Measurements from ENCODE around the gene INTS6L. TPM values are rescaled to one million over a fixed set of nuclear protein-coding genes. Genes with fewer than 3 reads are reported as not detected.
"Not testable (repeated sequence)": the region's sequence is repeated elsewhere in the genome, so short reads cannot be mapped to it uniquely, and the experiment has no call there.

Gene INTS6L
- total and polyA plus RNA-seq, 2 experiments from 2014 or later: 8.1 to 12.3 TPM

DNA sequence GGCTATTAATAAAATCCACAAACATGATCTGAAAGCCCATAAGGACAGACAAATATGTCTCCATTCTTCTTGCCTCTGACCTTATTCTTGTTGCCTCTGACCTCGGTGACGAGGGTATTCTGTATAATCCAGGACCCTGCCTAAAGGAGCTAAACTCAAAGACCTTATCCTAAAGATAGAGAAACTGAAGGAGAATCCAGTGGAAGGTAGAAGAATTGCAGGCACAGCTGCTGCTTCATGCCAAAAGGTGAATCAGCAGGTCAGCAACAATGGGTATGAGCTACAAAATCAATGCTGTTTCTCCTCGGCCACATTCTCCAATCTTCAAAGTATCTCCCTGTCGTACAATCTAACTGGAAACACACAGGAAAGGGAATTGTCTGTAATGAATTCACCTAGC is 71.4 kb downstream of the INTS6L start:
- H3K4me3 ChIP-seq: no peak overlapping the region
- WGBS (ENCODE audit: low lambda C conversion rate, missing lambda C conversion rate): 72% methylated on average over 4 of the region's 4 CpGs
- no peak for DNase-seq (ENCODE audit: low spot score)
- H3K27me3 ChIP-seq: no peaks in the 10 kb centered on the region
- H4K20me1 ChIP-seq (ENCODE audit: insufficient read depth, poor library complexity, severe bottlenecking): no peaks in the 10 kb centered on the region
- no peaks in the 10 kb centered on the region for H3K4me1 ChIP-seq (ENCODE audit: insufficient read depth)
- H2AFZ ChIP-seq: no peak overlapping the region
- H3K27ac ChIP-seq: no peak overlapping the region
- H3K4me2 ChIP-seq: no peak overlapping the region
- no peaks in the 10 kb centered on the region for H3K9me3 ChIP-seq (ENCODE audit: low read depth)
- no peaks in the 10 kb centered on the region for H3K79me2 ChIP-seq
- no peaks in the 10 kb centered on the region for H3K36me3 ChIP-seq (replicated peaks; ENCODE audit: insufficient read depth, low read depth)
- TF ChIP-seq, protein P1, sequence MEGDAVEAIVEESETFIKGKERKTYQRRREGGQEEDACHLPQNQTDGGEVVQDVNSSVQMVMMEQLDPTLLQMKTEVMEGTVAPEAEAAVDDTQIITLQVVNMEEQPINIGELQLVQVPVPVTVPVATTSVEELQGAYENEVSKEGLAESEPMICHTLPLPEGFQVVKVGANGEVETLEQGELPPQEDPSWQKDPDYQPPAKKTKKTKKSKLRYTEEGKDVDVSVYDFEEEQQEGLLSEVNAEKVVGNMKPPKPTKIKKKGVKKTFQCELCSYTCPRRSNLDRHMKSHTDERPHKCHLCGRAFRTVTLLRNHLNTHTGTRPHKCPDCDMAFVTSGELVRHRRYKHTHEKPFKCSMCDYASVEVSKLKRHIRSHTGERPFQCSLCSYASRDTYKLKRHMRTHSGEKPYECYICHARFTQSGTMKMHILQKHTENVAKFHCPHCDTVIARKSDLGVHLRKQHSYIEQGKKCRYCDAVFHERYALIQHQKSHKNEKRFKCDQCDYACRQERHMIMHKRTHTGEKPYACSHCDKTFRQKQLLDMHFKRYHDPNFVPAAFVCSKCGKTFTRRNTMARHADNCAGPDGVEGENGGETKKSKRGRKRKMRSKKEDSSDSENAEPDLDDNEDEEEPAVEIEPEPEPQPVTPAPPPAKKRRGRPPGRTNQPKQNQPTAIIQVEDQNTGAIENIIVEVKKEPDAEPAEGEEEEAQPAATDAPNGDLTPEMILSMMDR (IDR thresholded peaks at IDR 0.05; ENCODE audit: poor library complexity): no peak
- TF ChIP-seq EZH2 (IDR thresholded peaks at IDR 0.05; ENCODE audit: borderline replicate concordance) (no peak), EZH2phosphoT487 (IDR thresholded peaks at IDR 0.05; ENCODE audit: low read depth, severe bottlenecking, unreplicated experiment) (no peak)
- H3K9me2 ChIP-seq (replicated peaks; ENCODE audit: insufficient read depth): no peaks in the 10 kb centered on the region

DNA sequence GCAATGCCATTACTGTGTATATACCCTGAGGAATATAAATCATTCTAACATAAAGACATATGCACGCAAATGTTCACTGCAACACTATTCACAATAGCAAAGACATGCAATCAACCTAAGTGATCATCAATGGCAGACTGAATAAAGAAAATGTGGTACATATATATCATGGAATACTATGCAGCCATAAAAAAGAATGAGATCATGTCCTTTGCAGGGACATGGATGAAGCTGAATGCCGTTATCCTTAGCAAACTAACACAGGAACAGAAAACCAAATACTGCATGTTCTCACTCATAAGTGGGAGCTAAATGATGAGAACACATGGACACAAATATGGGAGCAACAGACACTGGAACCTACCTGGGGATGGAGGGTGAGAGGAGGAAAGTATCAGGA is 73.6 kb downstream of the INTS6L start:
- H3K9me2 ChIP-seq (replicated peaks; ENCODE audit: insufficient read depth); H3K4me3 ChIP-seq; H3K27ac ChIP-seq; H2AFZ ChIP-seq; H3K4me2 ChIP-seq; H3K36me3 ChIP-seq (replicated peaks; ENCODE audit: insufficient read depth, low read depth); DNase-seq (ENCODE audit: low spot score); H4K20me1 ChIP-seq (ENCODE audit: insufficient read depth, poor library complexity, severe bottlenecking); H3K27me3 ChIP-seq; H3K9me3 ChIP-seq (ENCODE audit: low read depth); H3K4me1 ChIP-seq (ENCODE audit: insufficient read depth); H3K79me2 ChIP-seq: not testable (repeated sequence)
- 87% methylated on average over 2 of the region's 2 CpGs for WGBS (ENCODE audit: low lambda C conversion rate, missing lambda C conversion rate)

DNA sequence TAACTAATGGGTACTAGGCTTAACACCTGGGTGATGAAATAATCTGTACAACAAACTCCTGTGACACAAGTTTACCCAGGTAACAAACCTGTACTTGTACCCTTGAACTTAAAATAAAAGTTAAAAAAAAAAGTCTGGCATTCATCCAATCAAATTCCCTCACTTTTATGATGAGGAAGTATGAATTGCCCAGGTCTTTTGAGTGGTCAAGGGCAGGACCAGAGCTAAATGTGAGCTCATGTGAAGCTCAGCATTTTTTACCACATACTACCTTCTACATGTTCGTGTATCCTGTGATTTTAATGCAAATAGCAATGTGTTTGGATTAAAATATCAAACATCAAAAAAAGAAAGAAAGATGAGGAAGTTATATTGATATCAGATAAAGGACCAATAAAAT is 74.0 kb downstream of the INTS6L start:
- H3K27me3 ChIP-seq; H3K36me3 ChIP-seq (replicated peaks; ENCODE audit: insufficient read depth, low read depth); H3K9me3 ChIP-seq (ENCODE audit: low read depth); H3K4me2 ChIP-seq; H3K4me1 ChIP-seq (ENCODE audit: insufficient read depth); H3K9me2 ChIP-seq (replicated peaks; ENCODE audit: insufficient read depth); DNase-seq (ENCODE audit: low spot score); H4K20me1 ChIP-seq (ENCODE audit: insufficient read depth, poor library complexity, severe bottlenecking); H3K4me3 ChIP-seq; H3K27ac ChIP-seq; H2AFZ ChIP-seq; H3K79me2 ChIP-seq: not testable (repeated sequence)
- 64% methylated on average over 1 of the region's 1 CpG for WGBS (ENCODE audit: low lambda C conversion rate, missing lambda C conversion rate)

DNA sequence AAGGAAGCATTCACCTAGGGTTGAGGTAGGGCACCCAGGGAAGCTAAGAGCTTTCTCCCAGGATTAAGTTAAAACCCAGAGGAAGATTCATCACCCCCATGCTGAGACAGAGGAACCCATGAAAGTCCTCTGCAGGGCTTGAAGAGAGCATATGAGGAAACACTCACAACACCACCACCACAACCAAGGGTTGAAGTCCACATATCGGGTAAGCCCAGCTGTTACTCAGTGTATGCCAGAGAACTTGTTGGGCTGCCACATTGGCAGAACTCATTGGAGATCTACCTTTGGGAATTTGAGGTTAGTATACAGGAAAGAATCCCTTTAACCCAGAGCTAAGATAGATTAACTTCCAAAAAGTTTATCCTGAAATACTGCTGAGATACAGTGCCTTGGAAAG is 75.1 kb downstream of the INTS6L start:
- no peak overlapping the region for H3K4me3 ChIP-seq
- no peaks in the 10 kb centered on the region for H3K4me1 ChIP-seq (ENCODE audit: insufficient read depth)
- no peaks in the 10 kb centered on the region for H3K27me3 ChIP-seq
- TF ChIP-seq EZH2 (IDR thresholded peaks at IDR 0.05; ENCODE audit: borderline replicate concordance): no peak
- TF ChIP-seq, protein P1 (IDR thresholded peaks at IDR 0.05; ENCODE audit: poor library complexity): no peak
- no peak for TF ChIP-seq EZH2phosphoT487 (IDR thresholded peaks at IDR 0.05; ENCODE audit: low read depth, severe bottlenecking, unreplicated experiment)
- H2AFZ ChIP-seq: no peak overlapping the region
- no peak overlapping the region for H3K27ac ChIP-seq
- no peaks in the 10 kb centered on the region for H4K20me1 ChIP-seq (ENCODE audit: insufficient read depth, poor library complexity, severe bottlenecking)
- WGBS (ENCODE audit: low lambda C conversion rate, missing lambda C conversion rate): 62% methylated on average over 1 of the region's 1 CpG
- H3K9me3 ChIP-seq (ENCODE audit: low read depth): no peaks in the 10 kb centered on the region
- no peak for DNase-seq (ENCODE audit: low spot score)
- no peaks in the 10 kb centered on the region for H3K9me2 ChIP-seq (replicated peaks; ENCODE audit: insufficient read depth)
- no peak overlapping the region for H3K4me2 ChIP-seq
- H3K79me2 ChIP-seq: no peaks in the 10 kb centered on the region
- H3K36me3 ChIP-seq (replicated peaks; ENCODE audit: insufficient read depth, low read depth): no peaks in the 10 kb centered on the region

DNA sequence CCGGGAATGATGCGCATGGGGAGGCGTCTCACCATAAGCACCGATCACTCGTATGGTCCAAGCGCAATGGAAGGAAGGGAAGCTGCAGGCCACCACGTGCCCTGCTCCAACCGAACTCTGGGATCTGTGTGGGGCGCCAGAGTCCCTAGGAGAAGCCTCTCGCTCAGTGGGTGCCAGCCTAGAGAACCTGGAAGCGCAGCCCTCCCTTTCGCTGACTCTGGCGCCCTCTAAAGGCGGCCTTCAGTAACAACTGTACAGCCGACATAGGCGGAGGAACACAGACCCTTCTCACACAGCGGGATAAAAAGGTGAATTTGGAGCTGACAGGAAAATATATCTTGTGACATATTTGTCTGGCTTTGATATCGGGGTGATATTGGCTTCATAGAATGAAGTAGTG is 76.0 kb downstream of the INTS6L start:
- DNase-seq (ENCODE audit: low spot score): peak; percentile 56
- WGBS (ENCODE audit: low lambda C conversion rate, missing lambda C conversion rate): 70% methylated on average over 18 of the region's 18 CpGs
- Histone ChIP-seq H3K79me2 (no peaks in the 10 kb centered on the region), H3K4me1 (ENCODE audit: insufficient read depth) (no peaks in the 10 kb centered on the region), H3K27ac (no peak overlapping the region), H3K4me2 (no peak overlapping the region), H3K9me2 (replicated peaks; ENCODE audit: insufficient read depth) (no peaks in the 10 kb centered on the region), H3K27me3 (no peaks in the 10 kb centered on the region), H3K4me3 (no peak overlapping the region), H3K9me3 (ENCODE audit: low read depth) (no peaks in the 10 kb centered on the region), H4K20me1 (ENCODE audit: insufficient read depth, poor library complexity, severe bottlenecking) (no peaks in the 10 kb centered on the region), H3K36me3 (replicated peaks; ENCODE audit: insufficient read depth, low read depth) (no peaks in the 10 kb centered on the region), H2AFZ (no peak overlapping the region)
- TF ChIP-seq, protein P1 (IDR thresholded peaks at IDR 0.05; ENCODE audit: poor library complexity): peak; percentile 38
- TF ChIP-seq EZH2phosphoT487 (IDR thresholded peaks at IDR 0.05; ENCODE audit: low read depth, severe bottlenecking, unreplicated experiment): no peak
